HEK293 (cell line): ENCODE measurements around the gene LAMTOR2.
A peak's percentile ranks its signal among the peaks of the same experiment; 100 is the strongest.

ENCODE experiments used
- CTCF ChIA-PET: fragments of 350-600 bp; formaldehyde crosslinking; extraction: SDS; loops from one replicate; lab custom pipeline; 2021; ENCODE audit warnings: antibody characterized with exemption; lab: Yijun Ruan, JAX
- POLR2A ChIA-PET: fragments of 300-600 bp; formaldehyde crosslinking; extraction: SDS; loops from one replicate; lab custom pipeline; 2020; ENCODE audit warnings: antibody characterized with exemption, inconsistent platforms; lab: Yijun Ruan, JAX
- H3K27ac ChIP-seq: fragments of 200-500 bp; sonication (Bioruptor generic); 2 replicates; pipeline ENCODE4 v1.5.1; 2014; ENCODE audit warnings: low read depth, low read length, control low read depth, inconsistent platforms; ENCODE audit errors: extremely low read depth
- H3K36me3 ChIP-seq, 2 experiments: fragments of 200-500 bp in 1 of 2; sonication (Bioruptor generic) in 1 of 2; 1 replicate in 1 of 2; 2 replicates in 1 of 2; pipeline ENCODE4 v1.5.1; 2014 to 2017; ENCODE audit warnings: inconsistent platforms in 2 of 2, low read length in 2 of 2; ENCODE audit not compliant: control insufficient read depth in 2 of 2, insufficient read depth in 1 of 2
- H3K4me1 ChIP-seq: fragments of 200-500 bp; sonication (Bioruptor generic); 2 replicates; pipeline ENCODE4 v1.5.1; 2014; ENCODE audit warnings: mild to moderate bottlenecking, low read length, inconsistent platforms; ENCODE audit not compliant: control insufficient read depth, insufficient read depth
- H3K4me3 ChIP-seq: 2 replicates; pipeline ENCODE4 v1.5.1; 2011; ENCODE audit warnings: low read depth, mild to moderate bottlenecking, control low read depth, low read length, moderate library complexity
- H3K9me3 ChIP-seq: fragments of 200-500 bp; sonication (Bioruptor generic); 2 replicates; pipeline ENCODE4 v1.5.1; 2014; ENCODE audit warnings: low read depth, low read length, inconsistent platforms; ENCODE audit not compliant: control insufficient read depth, insufficient read depth
- HIC1 ChIP-seq: fragments of 450-650 bp; formaldehyde crosslinking; IDR thresholded peaks from 2 replicates; pipeline ENCODE4 v1.5.1; 2016; ENCODE audit warnings: missing biosample characterization, missing genetic modification characterization
- HOXA7 ChIP-seq: sonication (generic); formaldehyde crosslinking; IDR thresholded peaks from 2 replicates; pipeline ENCODE4 v1.8.1; 2022; ENCODE audit warnings: missing genetic modification reagents, borderline replicate concordance
- MYNN ChIP-seq: fragments of 450-650 bp; formaldehyde crosslinking; IDR thresholded peaks from 2 replicates; pipeline ENCODE4 v1.5.1; 2016; ENCODE audit warnings: missing biosample characterization, missing genetic modification characterization, borderline replicate concordance
- TCF7L2 ChIP-seq: IDR thresholded peaks from 2 replicates; pipeline ENCODE4 v1.6.1; 2011; ENCODE audit warnings: low read depth, mild to moderate bottlenecking, inconsistent platforms, low read length, moderate library complexity, borderline replicate concordance
- ZBTB17 ChIP-seq: fragments of 450-650 bp; formaldehyde crosslinking; IDR thresholded peaks from 2 replicates; pipeline ENCODE4 v1.5.1; 2016; ENCODE audit warnings: missing biosample characterization, missing genetic modification characterization
- ZBTB21 ChIP-seq: fragments of 450-650 bp; formaldehyde crosslinking; IDR thresholded peaks from 2 replicates; pipeline ENCODE4 v1.5.1; 2017; ENCODE audit warnings: missing biosample characterization, missing genetic modification characterization
- ZEB2 ChIP-seq: fragments of 450-650 bp; formaldehyde crosslinking; IDR thresholded peaks from 2 replicates; pipeline ENCODE4 v1.5.1; 2016; ENCODE audit warnings: missing biosample characterization, missing genetic modification characterization
- ZNF174 ChIP-seq: fragments of 450-650 bp; formaldehyde crosslinking; IDR thresholded peaks from 2 replicates; pipeline ENCODE4 v1.5.0; 2017; ENCODE audit warnings: missing biosample characterization, mild to moderate bottlenecking, missing genetic modification characterization
- ZNF266 ChIP-seq: fragments of 450-650 bp; formaldehyde crosslinking; IDR thresholded peaks from 2 replicates; pipeline ENCODE4 v1.5.1; 2016; ENCODE audit warnings: missing biosample characterization, missing genetic modification characterization, low read depth
- ZNF423 ChIP-seq: fragments of 450-650 bp; formaldehyde crosslinking; IDR thresholded peaks from 2 replicates; pipeline ENCODE4 v1.5.1; 2016; ENCODE audit warnings: missing biosample characterization, missing genetic modification characterization
- ZNF48 ChIP-seq: fragments of 450-650 bp; formaldehyde crosslinking; IDR thresholded peaks from 2 replicates; pipeline ENCODE4 v1.5.1; 2016; ENCODE audit warnings: missing biosample characterization, missing genetic modification characterization
- ZNF518A ChIP-seq: fragments of 450-650 bp; formaldehyde crosslinking; conservative IDR thresholded peaks from 2 replicates; pipeline ENCODE4 v1.5.1; 2016; ENCODE audit warnings: low read depth, missing biosample characterization, missing genetic modification characterization
- ZNF530 ChIP-seq: fragments of 450-650 bp; formaldehyde crosslinking; IDR thresholded peaks from 2 replicates; pipeline ENCODE4 v1.5.1; 2016; ENCODE audit warnings: low read depth, missing biosample characterization, missing genetic modification characterization
- ZNF580 ChIP-seq: fragments of 450-650 bp; formaldehyde crosslinking; IDR thresholded peaks from 2 replicates; pipeline ENCODE4 v1.5.1; 2016; ENCODE audit warnings: missing biosample characterization, missing genetic modification characterization
- ZNF600 ChIP-seq: fragments of 450-650 bp; formaldehyde crosslinking; IDR thresholded peaks from 2 replicates; pipeline ENCODE4 v1.5.1; 2016; ENCODE audit warnings: missing biosample characterization, missing genetic modification characterization
- ZNF629 ChIP-seq: fragments of 450-650 bp; formaldehyde crosslinking; IDR thresholded peaks from 2 replicates; pipeline ENCODE4 v1.5.1; 2017; ENCODE audit warnings: missing biosample characterization, missing genetic modification characterization
- ZNF664 ChIP-seq: fragments of 450-650 bp; formaldehyde crosslinking; IDR thresholded peaks from 2 replicates; pipeline ENCODE4 v1.5.1; 2016; ENCODE audit warnings: missing biosample characterization, missing genetic modification characterization
- ZNF677 ChIP-seq: fragments of 450-650 bp; IDR thresholded peaks from 2 replicates; pipeline ENCODE4 v1.5.0; 2018; ENCODE audit warnings: missing biosample characterization, mild to moderate bottlenecking, missing genetic modification characterization, moderate library complexity
- ZNF76 ChIP-seq: fragments of 450-650 bp; formaldehyde crosslinking; IDR thresholded peaks from 2 replicates; pipeline ENCODE4; 2016; ENCODE audit warnings: low read depth, missing biosample characterization, missing genetic modification characterization, borderline replicate concordance
- TF ChIP-seq, protein P1 (sequence below): fragments of 450-650 bp; formaldehyde crosslinking; IDR thresholded peaks from 2 replicates; pipeline ENCODE4 v1.5.1; 2016; ENCODE audit warnings: missing biosample characterization, missing genetic modification characterization
- TF ChIP-seq, protein P2 (sequence below): IDR thresholded peaks from 2 replicates; pipeline ENCODE4 v1.6.1; 2011; ENCODE audit warnings: mild to moderate bottlenecking, low read depth, low read length, borderline replicate concordance

LAMTOR2 gene

DNA sequence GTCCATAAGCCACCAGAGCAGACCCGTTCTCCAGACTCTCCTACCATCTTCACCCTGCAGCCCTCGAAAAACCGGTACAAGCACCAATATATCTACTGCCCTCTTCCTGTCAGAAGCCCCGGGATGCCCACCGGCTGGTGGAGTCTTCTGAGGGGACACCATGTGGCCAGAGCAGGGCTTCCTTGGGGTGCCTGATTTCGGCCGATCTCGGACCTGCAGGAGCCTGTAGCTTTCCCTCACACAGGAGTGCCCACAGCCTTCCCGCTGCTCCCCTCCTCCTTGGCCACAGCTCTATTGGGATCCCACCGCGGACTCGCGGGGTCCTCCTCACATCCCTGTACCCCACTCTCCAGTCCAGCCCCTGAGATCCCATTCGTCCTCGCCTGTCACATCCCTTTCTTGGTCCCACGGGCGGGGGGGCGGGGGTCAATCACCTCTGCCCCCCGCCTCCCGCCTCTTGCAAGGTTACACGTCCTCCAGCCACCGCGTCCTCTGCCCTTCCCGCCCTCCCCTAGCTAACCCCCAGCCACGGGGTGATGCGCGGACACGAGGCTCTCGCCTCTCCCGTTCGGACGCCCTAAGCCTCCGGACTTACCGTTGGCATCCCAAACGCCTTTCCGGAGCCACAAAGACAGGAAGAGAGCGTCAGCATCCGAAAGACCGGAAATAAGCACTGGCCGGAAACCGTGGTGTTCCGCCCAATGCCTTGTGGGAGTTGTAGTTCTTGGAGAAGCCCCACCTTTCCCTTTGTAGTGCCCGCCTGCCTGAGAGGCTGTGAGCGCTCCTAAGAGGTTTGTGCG, 34.1 kb upstream of the LAMTOR2 start, which contains the start of gene SSR2 (continued):
- no peak for TF ChIP-seq HIC1
- peak; percentile 79; the same call in 1 of the 2 replicates for TF ChIP-seq ZNF580
- TF ChIP-seq ZNF600 (tag by site-specific recombination): peak; percentile 39; the same call in 1 of the 2 replicates
- TF ChIP-seq ZNF266 (tag by site-specific recombination): no peak
- peak; percentile 99 for TF ChIP-seq TCF7L2
- TF ChIP-seq ZNF518A (tag by site-specific recombination): peak; percentile 60
- TF ChIP-seq HOXA7 (CRISPR knock-in tag): no peak
- peak; percentile 29; the same call in 1 of the 2 replicates for TF ChIP-seq ZEB2 (tag by site-specific recombination)
- TF ChIP-seq ZNF76 (tag by site-specific recombination): peak; percentile 95
- TF ChIP-seq, all 188 proteins: peak for 15

GRCh38 chr1:156021093-156021428, 33.5 kb upstream of the LAMTOR2 start:
- Histone ChIP-seq H3K4me3 (peak overlapping the region; percentile 85), H3K4me1 (no peaks in the 10 kb centered on the region), H3K9me3 (no peaks in the 10 kb centered on the region), H3K36me3 (peaks cover 30 to 37% of the 10 kb centered on the region in 2 experiments), H3K27ac (no peak overlapping the region)
- CTCF ChIA-PET: interaction anchor here (0.7 to 1.6 kb wide), 3 partner anchors 44 to 108 kb away, joined by 3 to 4 read pairs (median 4); no protein-coding TSS in a partner anchor
- POLR2A ChIA-PET: interaction anchor here (0.6 to 0.7 kb wide), 2 partner anchors 12 to 44 kb away, joined by 3 read pairs; no protein-coding TSS in a partner anchor
- no peak for TF ChIP-seq ZBTB21
- TF ChIP-seq ZNF174 (tag by site-specific recombination): no peak
- no peak for TF ChIP-seq ZNF48
- peak; percentile 37; the same call in 1 of the 2 replicates for TF ChIP-seq TCF7L2
- TF ChIP-seq ZNF530 (tag by site-specific recombination): no peak
- TF ChIP-seq, protein P1, sequence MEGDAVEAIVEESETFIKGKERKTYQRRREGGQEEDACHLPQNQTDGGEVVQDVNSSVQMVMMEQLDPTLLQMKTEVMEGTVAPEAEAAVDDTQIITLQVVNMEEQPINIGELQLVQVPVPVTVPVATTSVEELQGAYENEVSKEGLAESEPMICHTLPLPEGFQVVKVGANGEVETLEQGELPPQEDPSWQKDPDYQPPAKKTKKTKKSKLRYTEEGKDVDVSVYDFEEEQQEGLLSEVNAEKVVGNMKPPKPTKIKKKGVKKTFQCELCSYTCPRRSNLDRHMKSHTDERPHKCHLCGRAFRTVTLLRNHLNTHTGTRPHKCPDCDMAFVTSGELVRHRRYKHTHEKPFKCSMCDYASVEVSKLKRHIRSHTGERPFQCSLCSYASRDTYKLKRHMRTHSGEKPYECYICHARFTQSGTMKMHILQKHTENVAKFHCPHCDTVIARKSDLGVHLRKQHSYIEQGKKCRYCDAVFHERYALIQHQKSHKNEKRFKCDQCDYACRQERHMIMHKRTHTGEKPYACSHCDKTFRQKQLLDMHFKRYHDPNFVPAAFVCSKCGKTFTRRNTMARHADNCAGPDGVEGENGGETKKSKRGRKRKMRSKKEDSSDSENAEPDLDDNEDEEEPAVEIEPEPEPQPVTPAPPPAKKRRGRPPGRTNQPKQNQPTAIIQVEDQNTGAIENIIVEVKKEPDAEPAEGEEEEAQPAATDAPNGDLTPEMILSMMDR: no peak
- TF ChIP-seq ZNF664 (tag by site-specific recombination): no peak
- TF ChIP-seq ZNF629 (tag by site-specific recombination): 0 out of 2 replicates have a peak, but pooled peaks have one; percentile 5
- TF ChIP-seq MYNN (tag by site-specific recombination): no peak
- TF ChIP-seq ZNF677 (tag by site-specific recombination): no peak
- TF ChIP-seq ZNF423: no peak
- TF ChIP-seq, protein P2, sequence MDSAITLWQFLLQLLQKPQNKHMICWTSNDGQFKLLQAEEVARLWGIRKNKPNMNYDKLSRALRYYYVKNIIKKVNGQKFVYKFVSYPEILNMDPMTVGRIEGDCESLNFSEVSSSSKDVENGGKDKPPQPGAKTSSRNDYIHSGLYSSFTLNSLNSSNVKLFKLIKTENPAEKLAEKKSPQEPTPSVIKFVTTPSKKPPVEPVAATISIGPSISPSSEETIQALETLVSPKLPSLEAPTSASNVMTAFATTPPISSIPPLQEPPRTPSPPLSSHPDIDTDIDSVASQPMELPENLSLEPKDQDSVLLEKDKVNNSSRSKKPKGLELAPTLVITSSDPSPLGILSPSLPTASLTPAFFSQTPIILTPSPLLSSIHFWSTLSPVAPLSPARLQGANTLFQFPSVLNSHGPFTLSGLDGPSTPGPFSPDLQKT: no peak
- TF ChIP-seq ZBTB17 (tag by site-specific recombination): peak; percentile 77; the same call in 1 of the 2 replicates
